ENCODE measurements around the gene MYO15B.
"Not testable (repeated sequence)": the region's sequence is repeated elsewhere in the genome, so short reads cannot be mapped to it uniquely, and the experiment has no call there.

MYO15B gene

GRCh38 chr17:75589919-75590303 is 2.3 kb downstream of the MYO15B start:
- H3K4me3 ChIP-seq (ENCODE audit: low read depth, low read length): no peak overlapping the region
- DNase-seq (ENCODE audit: low read depth): no peak
- TF ChIP-seq, protein P1, sequence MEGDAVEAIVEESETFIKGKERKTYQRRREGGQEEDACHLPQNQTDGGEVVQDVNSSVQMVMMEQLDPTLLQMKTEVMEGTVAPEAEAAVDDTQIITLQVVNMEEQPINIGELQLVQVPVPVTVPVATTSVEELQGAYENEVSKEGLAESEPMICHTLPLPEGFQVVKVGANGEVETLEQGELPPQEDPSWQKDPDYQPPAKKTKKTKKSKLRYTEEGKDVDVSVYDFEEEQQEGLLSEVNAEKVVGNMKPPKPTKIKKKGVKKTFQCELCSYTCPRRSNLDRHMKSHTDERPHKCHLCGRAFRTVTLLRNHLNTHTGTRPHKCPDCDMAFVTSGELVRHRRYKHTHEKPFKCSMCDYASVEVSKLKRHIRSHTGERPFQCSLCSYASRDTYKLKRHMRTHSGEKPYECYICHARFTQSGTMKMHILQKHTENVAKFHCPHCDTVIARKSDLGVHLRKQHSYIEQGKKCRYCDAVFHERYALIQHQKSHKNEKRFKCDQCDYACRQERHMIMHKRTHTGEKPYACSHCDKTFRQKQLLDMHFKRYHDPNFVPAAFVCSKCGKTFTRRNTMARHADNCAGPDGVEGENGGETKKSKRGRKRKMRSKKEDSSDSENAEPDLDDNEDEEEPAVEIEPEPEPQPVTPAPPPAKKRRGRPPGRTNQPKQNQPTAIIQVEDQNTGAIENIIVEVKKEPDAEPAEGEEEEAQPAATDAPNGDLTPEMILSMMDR (IDR thresholded peaks at IDR 0.05; ENCODE audit: insufficient read depth, low read depth, low read length, missing control alignments): no peak

- TF ChIP-seq, protein P1 (IDR thresholded peaks at IDR 0.05; ENCODE audit: insufficient read depth, low read depth, low read length, missing control alignments): no peak
- no peak for DNase-seq (ENCODE audit: low read depth)
- H3K4me3 ChIP-seq (ENCODE audit: low read depth, low read length): no peak overlapping the region
Observed at GRCh38 chr17:75590314-75590761, 2.7 kb downstream of the MYO15B start.

DNA sequence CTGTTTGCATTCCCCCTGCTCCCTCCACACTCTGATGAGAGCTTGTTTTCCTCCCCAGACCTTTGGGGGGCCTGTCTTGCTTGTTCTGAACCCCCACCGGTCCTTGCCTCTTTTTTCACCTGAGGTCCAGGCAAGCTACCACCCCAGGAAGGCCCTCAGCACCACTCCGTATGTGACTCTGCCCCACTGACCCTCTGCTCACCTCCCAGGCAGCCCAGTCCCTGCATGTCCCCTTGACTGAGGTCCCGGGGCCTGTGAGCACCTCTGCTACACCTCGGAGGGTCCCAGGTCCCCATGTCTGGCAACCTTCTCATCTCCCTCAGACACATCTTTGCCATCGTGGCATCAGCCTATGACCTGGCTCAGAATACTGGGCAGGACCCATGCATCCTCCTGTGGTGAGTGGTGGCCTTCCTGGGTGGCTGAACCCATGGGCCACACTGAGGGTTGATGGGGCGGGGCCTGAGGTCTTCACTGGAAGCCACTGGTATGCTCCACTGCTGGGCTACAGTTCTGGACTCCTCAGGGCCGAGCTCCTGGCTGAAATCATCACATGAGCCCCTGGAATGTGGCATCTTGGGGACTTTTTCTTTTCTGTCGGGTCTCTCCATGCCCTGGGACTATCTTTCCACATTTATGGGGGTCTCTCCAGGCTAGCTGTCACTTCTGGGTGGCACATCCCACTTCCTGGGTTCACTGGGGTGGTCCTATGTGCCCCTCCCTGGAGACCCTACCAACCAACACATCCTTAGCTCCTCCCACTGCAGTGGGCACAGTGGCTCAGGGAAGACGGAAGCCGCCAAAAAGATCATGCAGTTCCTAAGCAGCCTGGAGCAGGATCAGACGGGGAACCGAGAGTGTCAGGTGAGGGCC is 3.5 kb downstream of the MYO15B start:
- TF ChIP-seq, protein P1 (IDR thresholded peaks at IDR 0.05; ENCODE audit: insufficient read depth, low read depth, low read length, missing control alignments): no peak

DNA sequence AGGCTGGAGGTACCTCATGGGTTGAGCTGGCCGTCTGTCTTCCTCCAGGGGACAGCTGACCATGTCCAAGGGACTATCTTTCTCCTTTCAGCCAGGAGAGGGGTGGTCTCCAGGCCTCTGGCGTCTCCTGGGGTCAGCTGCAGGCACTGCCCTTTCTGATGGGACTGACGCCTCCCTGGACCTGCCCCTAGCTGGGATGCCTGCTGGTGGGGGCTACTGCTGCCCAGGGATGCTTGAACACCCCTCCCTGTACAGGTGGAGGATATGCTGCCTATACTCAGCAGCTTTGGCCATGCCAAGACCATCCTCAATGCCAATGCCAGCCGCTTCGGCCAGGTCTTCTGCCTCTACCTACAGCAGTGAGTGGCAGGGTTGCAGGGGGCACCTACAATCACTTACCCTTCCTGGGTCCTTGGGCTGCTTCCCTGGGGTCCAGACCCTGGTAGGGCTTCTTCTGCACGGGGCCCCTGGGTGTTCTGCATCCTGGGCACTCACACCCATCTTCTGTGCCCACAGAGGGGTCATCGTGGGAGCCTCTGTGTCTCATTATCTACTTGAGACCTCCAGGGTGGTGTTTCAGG is 4.2 kb downstream of the MYO15B start:
- H3K4me3 ChIP-seq (ENCODE audit: low read depth, low read length): no peak overlapping the region
- no peak for DNase-seq (ENCODE audit: low read depth)
- TF ChIP-seq, protein P1 (IDR thresholded peaks at IDR 0.05; ENCODE audit: insufficient read depth, low read depth, low read length, missing control alignments): no peak

More for the DNA sequence above, 3.5 kb downstream of the MYO15B start:
- no peak overlapping the region for H3K4me3 ChIP-seq (ENCODE audit: low read depth, low read length)
- DNase-seq (ENCODE audit: low read depth): no peak

GRCh38 chr17:75592348-75593020 is 4.9 kb downstream of the MYO15B start:
- no peak overlapping the region for H3K4me3 ChIP-seq (ENCODE audit: low read depth, low read length)
- no peak for DNase-seq (ENCODE audit: low read depth)
- TF ChIP-seq, protein P1 (IDR thresholded peaks at IDR 0.05; ENCODE audit: insufficient read depth, low read depth, low read length, missing control alignments): no peak

- H3K4me3 ChIP-seq (ENCODE audit: low read depth, low read length); DNase-seq (ENCODE audit: low read depth): not testable (repeated sequence)
Observed at GRCh38 chr17:75593430-75593829, 5.8 kb downstream of the MYO15B start.
